Coronary artery (tissue), 2 donors: ENCODE data around the gene SCFD2.

ENCODE experiments used
- DNase-seq: peaks from one replicate; pipeline ENCODE4 v3.0.0-alpha.2; 2017; ENCODE audit warnings: low spot score
- H3K27ac ChIP-seq, 2 donors: fragments of 200-600 bp; sonication (generic); one replicate each; pipeline ENCODE4 v1.5.1; 2016 to 2019
- H3K4me3 ChIP-seq: fragments of 200-600 bp; sonication (generic); 2 replicates; pipeline ENCODE4 v1.5.1; 2016; ENCODE audit warnings: mild to moderate bottlenecking, moderate library complexity
- TF ChIP-seq, protein P1 (sequence below): fragments of 200-600 bp; sonication (generic); IDR thresholded peaks from one replicate; pipeline ENCODE4 v1.5.1; 2019; ENCODE audit warnings: antibody characterized with exemption

Gene SCFD2

DNA sequence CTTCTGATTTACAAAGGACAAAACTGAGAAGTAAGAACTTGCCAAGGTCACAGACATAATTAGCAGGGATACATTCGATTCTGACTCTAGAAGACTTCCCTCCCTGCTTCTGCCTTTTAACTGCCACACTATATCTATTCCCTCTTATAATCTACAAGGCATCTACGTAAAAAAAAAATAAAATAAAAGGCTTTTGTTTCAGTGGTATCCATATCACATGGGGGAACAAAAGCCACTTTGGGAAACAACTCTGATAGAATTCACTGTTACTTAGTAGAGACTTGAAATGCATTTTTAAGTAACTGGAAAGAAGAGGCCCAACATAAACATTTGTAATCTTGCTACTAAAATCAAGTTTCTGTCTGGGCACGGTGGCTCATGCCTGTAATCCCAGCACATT lies 247.2 kb downstream of the SCFD2 start:
- TF ChIP-seq, protein P1, sequence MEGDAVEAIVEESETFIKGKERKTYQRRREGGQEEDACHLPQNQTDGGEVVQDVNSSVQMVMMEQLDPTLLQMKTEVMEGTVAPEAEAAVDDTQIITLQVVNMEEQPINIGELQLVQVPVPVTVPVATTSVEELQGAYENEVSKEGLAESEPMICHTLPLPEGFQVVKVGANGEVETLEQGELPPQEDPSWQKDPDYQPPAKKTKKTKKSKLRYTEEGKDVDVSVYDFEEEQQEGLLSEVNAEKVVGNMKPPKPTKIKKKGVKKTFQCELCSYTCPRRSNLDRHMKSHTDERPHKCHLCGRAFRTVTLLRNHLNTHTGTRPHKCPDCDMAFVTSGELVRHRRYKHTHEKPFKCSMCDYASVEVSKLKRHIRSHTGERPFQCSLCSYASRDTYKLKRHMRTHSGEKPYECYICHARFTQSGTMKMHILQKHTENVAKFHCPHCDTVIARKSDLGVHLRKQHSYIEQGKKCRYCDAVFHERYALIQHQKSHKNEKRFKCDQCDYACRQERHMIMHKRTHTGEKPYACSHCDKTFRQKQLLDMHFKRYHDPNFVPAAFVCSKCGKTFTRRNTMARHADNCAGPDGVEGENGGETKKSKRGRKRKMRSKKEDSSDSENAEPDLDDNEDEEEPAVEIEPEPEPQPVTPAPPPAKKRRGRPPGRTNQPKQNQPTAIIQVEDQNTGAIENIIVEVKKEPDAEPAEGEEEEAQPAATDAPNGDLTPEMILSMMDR: no peak
- H3K4me3 ChIP-seq: no peak overlapping the region
- H3K27ac ChIP-seq: no peak overlapping the region
- no peak for DNase-seq

DNA sequence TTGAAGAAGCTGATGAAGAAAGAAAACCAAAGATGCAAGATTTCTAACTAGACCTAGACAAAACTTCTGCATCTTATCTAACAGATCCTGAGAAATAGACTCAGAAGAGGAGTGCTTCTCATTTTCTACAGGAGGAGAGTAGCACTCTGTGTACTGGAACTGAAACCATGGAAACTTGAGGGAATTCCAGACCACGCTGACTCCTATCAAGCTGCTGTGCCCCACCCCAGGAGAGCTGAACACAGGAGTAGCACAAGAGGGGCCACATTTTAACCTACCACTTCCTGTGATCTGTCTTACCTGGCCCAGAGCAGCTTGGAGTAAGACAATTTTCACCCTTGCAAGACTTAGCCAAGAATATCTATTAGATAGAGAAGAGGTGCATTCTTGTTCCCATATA lies 248.9 kb downstream of the SCFD2 start:
- Histone ChIP-seq H3K27ac (no peak overlapping the region), H3K4me3 (no peak overlapping the region)
- no peak for DNase-seq
- TF ChIP-seq, protein P1: no peak

DNA sequence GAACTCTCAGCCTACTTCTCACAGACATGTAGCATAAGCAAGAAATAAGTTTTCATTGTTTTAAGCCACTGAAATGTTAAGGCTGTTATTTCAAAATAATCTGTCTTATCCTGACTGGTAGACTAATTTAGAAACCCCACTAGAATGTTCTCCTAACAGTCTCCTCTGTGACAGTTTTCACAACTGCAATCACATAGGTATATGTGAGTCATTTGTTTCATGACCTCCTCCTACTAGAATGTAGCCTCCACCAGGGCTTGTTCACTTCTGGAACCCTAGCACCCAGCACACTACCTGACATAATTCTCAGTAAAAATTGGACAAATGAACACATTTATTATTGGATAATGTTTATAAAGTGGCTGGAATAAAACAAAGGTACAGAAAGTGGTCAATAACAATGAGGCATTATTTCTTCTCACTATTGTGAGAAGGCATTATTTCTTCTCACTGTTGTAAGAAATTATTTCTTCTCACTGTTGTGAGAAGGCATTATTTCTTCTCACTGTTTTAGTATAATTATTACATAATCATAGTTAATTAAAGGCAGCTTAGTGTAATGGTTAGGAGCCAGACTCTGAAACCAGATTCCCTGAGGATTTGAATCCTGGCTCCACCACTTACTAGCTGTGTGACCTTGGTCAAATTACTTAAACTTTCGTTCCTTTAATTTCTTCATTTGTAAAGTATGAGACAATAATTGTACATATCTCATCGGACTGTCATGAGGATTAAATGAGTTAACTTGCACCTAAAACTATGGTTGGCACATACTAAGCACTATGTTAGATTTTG lies 252.2 kb downstream of the SCFD2 start:
- H3K27ac ChIP-seq: peak overlapping the region in 1 of 2 donors; percentile 28
- TF ChIP-seq, protein P1: no peak
- DNase-seq: no peak
- no peak overlapping the region for H3K4me3 ChIP-seq

DNA sequence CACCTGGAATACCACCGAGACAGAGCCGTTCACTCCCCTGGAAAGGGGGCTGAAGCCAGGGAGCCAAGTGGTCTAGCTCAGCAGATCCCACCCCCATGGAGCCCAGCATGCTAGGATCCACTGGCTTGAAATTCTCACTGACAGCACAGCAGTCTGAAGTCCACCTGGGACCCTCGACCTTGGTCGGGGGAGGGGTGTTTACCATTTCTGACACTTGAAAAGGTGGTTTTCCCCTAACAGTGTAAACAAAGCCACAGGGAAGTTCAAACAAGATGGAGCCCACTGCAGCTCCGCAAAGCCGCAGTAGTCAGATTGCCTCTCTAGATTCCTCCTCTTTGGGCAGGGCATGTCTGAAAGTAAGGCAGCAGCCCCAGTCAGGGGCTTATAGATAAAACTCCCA lies 260.5 kb downstream of the SCFD2 start:
- Histone ChIP-seq H3K27ac (no peak overlapping the region), H3K4me3 (no peak overlapping the region)
- no peak for DNase-seq
- TF ChIP-seq, protein P1: no peak

DNA sequence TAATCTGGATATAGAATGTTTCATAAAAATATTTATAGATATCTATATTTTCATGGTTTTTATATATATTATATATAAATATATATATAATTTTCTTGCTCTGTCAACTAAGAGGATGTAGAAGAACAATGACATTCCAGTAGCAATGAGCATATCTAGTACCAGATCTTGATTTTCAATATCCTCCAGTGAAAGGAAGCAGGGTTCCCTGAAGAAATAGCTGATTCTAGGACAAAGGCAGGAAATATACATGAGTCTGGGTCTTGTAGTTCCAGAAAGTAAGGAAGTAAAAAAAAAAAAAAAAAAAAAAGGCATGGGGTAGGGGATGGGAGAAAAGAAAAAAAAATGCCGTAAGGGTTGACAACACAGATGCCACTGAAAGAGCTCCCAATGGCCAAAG lies 262.4 kb downstream of the SCFD2 start:
- Histone ChIP-seq H3K27ac (no peak overlapping the region), H3K4me3 (no peak overlapping the region)
- TF ChIP-seq, protein P1: no peak
- no peak for DNase-seq

DNA sequence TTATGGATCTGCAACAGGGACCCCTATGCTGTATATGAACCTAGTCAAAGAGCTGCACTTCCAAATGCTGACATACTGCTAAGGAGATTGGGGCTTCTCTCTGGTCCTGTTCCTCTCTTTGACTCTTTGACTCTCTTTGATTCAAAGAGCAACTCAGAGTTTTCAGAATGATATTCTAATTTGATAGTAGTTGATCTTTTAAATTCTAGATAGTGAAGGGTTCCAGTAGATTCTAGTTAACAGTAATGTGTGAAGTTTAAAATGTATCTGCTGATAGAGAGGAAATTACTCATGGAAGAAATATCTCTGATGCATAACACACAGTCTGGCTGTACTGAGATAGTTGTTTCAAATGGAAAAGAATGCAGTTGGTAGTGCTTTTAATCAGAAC lies 264.7 kb downstream of the SCFD2 start:
- TF ChIP-seq, protein P1: no peak
- no peak overlapping the region for H3K27ac ChIP-seq
- H3K4me3 ChIP-seq: peak overlapping the region; percentile 14
- no peak for DNase-seq

DNA sequence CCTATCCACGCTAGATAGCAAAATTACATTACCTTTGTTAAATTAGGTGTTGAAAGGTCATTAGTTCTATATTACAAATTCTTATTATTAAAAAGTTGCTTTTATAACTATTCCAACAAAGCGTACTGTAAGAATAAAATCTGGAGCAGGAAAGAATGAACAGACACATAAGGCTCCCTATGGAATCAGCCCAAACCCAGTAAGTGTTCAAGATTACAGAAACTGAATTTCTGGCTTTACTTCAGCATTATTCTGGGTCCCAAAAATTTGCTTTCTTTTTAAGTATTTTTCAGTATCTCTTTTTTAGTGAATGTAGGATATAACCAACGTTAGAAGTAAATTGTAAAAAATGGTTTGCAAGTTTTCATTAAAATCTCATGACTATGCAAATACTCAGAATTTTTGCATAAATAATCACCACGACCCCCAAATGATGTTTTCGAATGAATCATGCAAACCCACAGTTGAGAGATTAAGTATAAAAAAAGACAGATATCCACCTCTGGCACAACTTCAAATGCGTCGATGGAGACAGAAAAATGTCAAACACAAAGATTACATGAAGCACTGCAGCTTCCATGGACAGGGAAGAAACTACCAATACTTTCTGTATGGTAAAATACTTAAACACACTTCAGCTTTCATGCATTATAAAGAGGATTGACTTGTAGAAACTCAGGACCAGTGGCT lies 265.2 kb downstream of the SCFD2 start:
- Histone ChIP-seq H3K27ac (no peak overlapping the region), H3K4me3 (peak overlapping the region; percentile 14)
- TF ChIP-seq, protein P1: no peak
- no peak for DNase-seq
